ENCODE results near the gene C6orf120. TPM values are rescaled to one million over a fixed set of nuclear protein-coding genes. Genes with fewer than 3 reads are reported as not detected.

Gene C6orf120
- total RNA-seq, 1 experiment from 2014 or later = 20.6 TPM

- ChIA-PET RAD21 (ENCODE audit: low non-redundant PET in 1 of 2, low total read pairs in 2 of 2, uncharacterized antibody in 2 of 2, unreplicated experiment in 2 of 2) (no interaction called here), POLR2A (no interaction called here), CTCF (no interaction called here)
- Histone ChIP-seq H2AFZ (ENCODE audit: low read depth, low read length, poor library complexity, severe bottlenecking) (no peak overlapping the region), H3K36me3 (ENCODE audit: control insufficient read depth in 1 of 2, insufficient read depth in 2 of 2, low read length in 2 of 2) (peaks cover 15 to 19% of the 10 kb centered on the region in 2 experiments; a peak in 3 of 4 replicates), H3K4me1 (ENCODE audit: control insufficient read depth in 1 of 2, insufficient read depth in 2 of 2, low read length in 2 of 2) (no peaks in the 10 kb centered on the region), H3K9me3 (ENCODE audit: control insufficient read depth in 1 of 2, insufficient read depth in 1 of 2, low read depth in 1 of 2, low read length in 2 of 2) (no peaks in the 10 kb centered on the region), H3K27ac (ENCODE audit: low read depth, low read length) (no peak overlapping the region), H3K4me3 (replicated peaks in 1 of 2; ENCODE audit: low read depth in 1 of 2, low read length in 2 of 2) (no peak overlapping the region), H3K79me2 (ENCODE audit: insufficient read depth, low read length) (no peaks in the 10 kb centered on the region), H4K20me1 (ENCODE audit: insufficient read depth) (no peaks in the 10 kb centered on the region), H3K9ac (ENCODE audit: low read length) (no peak overlapping the region), H3K27me3 (ENCODE audit: insufficient read depth, low read length) (no peaks in the 10 kb centered on the region), H3K9me2 (ENCODE audit: insufficient read depth) (no peaks in the 10 kb centered on the region), H3K4me2 (ENCODE audit: low read length) (no peak overlapping the region)
- no peak for ATAC-seq
- no peak for DNase-seq (ENCODE audit: low read depth, low spot score)
- intact Hi-C loops (cut with micrococcal nuclease) = no loop called here
- TF ChIP-seq FOSL1 (IDR thresholded peaks at IDR 0.05; ENCODE audit: low read depth) (no peak), SIN3A (IDR thresholded peaks at IDR 0.05; ENCODE audit: low read depth) (no peak)
- BruUV-seq (replicated peaks) = TSS peak; percentile 20
These were observed 32.8 kb upstream of the C6orf120 start for GRCh38 chr6:169669147-169669546.

- Histone ChIP-seq H3K79me2 (ENCODE audit: insufficient read depth, low read length) (no peaks in the 10 kb centered on the region), H4K20me1 (ENCODE audit: insufficient read depth) (no peaks in the 10 kb centered on the region), H3K27me3 (ENCODE audit: insufficient read depth, low read length) (no peaks in the 10 kb centered on the region), H3K4me3 (replicated peaks in 1 of 2; ENCODE audit: low read depth in 1 of 2, low read length in 2 of 2) (no peak overlapping the region), H3K9me3 (ENCODE audit: control insufficient read depth in 1 of 2, insufficient read depth in 1 of 2, low read depth in 1 of 2, low read length in 2 of 2) (no peaks in the 10 kb centered on the region), H3K36me3 (ENCODE audit: control insufficient read depth in 1 of 2, insufficient read depth in 2 of 2, low read length in 2 of 2) (peaks cover 13 to 19% of the 10 kb centered on the region in 2 experiments; a peak in 3 of 4 replicates), H3K9me2 (ENCODE audit: insufficient read depth) (no peaks in the 10 kb centered on the region), H3K9ac (ENCODE audit: low read length) (no peak overlapping the region), H3K4me1 (ENCODE audit: control insufficient read depth in 1 of 2, insufficient read depth in 2 of 2, low read length in 2 of 2) (no peaks in the 10 kb centered on the region), H2AFZ (ENCODE audit: low read depth, low read length, poor library complexity, severe bottlenecking) (no peak overlapping the region), H3K27ac (ENCODE audit: low read depth, low read length) (no peak overlapping the region), H3K4me2 (ENCODE audit: low read length) (no peak overlapping the region)
- TF ChIP-seq TCF7L2 (IDR thresholded peaks at IDR 0.05; ENCODE audit: borderline replicate concordance, extremely low read depth, insufficient read depth, insufficient read length) (no peak), SIN3A (IDR thresholded peaks at IDR 0.05; ENCODE audit: low read depth) (no peak), YY1 (IDR thresholded peaks at IDR 0.05; ENCODE audit: extremely low read depth, insufficient replicate concordance, low read depth, low read length) (no peak)
- POLR2A ChIA-PET = no interaction called here
- RAD21 ChIA-PET (ENCODE audit: low non-redundant PET in 1 of 2, low total read pairs in 2 of 2, uncharacterized antibody in 2 of 2, unreplicated experiment in 2 of 2) = no interaction called here
- BruUV-seq (replicated peaks) = no TSS peak
- intact Hi-C loops (cut with micrococcal nuclease) = no loop called here
- CTCF ChIA-PET = no interaction called here
- ATAC-seq (no peak), DNase-seq (ENCODE audit: low read depth, low spot score) (no peak)
These were observed 32.0 kb upstream of the C6orf120 start for GRCh38 chr6:169669889-169670288.
